Measurements from ENCODE around the gene ARHGAP40. TPM values are rescaled to one million over a fixed set of nuclear protein-coding genes. Genes with fewer than 3 reads are reported as not detected.

ARHGAP40 gene
- total and polyA plus RNA-seq, 9 of the 15 experiments (the other 6 are each of a cell fraction or from before 2014, with no cell fraction given) = not detected

DNA sequence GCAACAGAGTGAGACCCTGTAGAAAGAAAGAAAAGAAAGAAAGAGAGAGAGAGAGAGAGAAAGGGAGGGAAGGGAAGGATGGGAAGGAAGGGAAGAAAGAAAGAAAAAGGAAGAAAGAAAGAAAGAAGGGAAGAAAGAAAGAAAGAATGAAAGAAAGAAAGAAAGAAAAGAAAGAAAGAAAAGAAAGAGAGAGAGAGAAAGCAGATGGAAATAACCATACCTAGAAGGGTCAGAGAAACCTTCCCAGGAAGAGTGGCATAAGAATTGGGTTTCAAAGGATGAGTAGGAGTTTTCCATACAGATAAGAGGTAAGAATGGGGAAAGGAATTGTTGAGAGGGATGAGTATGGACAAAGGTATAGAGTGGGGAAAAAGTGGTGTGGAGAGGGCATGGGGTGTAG lies 68.1 kb downstream of the ARHGAP40 start:
- CTCF ChIA-PET (ENCODE audit: low intra/inter-chr PET ratio) = no interaction called here
- no peak overlapping the region for H3K4me2 ChIP-seq (ENCODE audit: insufficient read depth, low read length)
- no peak for TF ChIP-seq RB1 (IDR thresholded peaks at IDR 0.05; ENCODE audit: low read depth)
- TF ChIP-seq, protein P1, sequence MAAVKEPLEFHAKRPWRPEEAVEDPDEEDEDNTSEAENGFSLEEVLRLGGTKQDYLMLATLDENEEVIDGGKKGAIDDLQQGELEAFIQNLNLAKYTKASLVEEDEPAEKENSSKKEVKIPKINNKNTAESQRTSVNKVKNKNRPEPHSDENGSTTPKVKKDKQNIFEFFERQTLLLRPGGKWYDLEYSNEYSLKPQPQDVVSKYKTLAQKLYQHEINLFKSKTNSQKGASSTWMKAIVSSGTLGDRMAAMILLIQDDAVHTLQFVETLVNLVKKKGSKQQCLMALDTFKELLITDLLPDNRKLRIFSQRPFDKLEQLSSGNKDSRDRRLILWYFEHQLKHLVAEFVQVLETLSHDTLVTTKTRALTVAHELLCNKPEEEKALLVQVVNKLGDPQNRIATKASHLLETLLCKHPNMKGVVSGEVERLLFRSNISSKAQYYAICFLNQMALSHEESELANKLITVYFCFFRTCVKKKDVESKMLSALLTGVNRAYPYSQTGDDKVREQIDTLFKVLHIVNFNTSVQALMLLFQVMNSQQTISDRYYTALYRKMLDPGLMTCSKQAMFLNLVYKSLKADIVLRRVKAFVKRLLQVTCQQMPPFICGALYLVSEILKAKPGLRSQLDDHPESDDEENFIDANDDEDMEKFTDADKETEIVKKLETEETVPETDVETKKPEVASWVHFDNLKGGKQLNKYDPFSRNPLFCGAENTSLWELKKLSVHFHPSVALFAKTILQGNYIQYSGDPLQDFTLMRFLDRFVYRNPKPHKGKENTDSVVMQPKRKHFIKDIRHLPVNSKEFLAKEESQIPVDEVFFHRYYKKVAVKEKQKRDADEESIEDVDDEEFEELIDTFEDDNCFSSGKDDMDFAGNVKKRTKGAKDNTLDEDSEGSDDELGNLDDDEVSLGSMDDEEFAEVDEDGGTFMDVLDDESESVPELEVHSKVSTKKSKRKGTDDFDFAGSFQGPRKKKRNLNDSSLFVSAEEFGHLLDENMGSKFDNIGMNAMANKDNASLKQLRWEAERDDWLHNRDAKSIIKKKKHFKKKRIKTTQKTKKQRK (IDR thresholded peaks at IDR 0.05; ENCODE audit: borderline replicate concordance, low read depth, low read length) = no peak
- TF ChIP-seq TAF1 (IDR thresholded peaks at IDR 0.05; ENCODE audit: control insufficient read depth, extremely low read depth, insufficient read depth, low read length, severe bottlenecking) = no peak
- no peak for TF ChIP-seq PCBP1 (IDR thresholded peaks at IDR 0.05; ENCODE audit: low read depth, low read length, poor library complexity, severe bottlenecking)
- no peak for TF ChIP-seq NFATC3 (IDR thresholded peaks at IDR 0.05)
- TF ChIP-seq MTA2 (IDR thresholded peaks at IDR 0.05; ENCODE audit: low read depth) = no peak
- TF ChIP-seq, protein P2, sequence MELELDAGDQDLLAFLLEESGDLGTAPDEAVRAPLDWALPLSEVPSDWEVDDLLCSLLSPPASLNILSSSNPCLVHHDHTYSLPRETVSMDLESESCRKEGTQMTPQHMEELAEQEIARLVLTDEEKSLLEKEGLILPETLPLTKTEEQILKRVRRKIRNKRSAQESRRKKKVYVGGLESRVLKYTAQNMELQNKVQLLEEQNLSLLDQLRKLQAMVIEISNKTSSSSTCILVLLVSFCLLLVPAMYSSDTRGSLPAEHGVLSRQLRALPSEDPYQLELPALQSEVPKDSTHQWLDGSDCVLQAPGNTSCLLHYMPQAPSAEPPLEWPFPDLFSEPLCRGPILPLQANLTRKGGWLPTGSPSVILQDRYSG (tag; conservative IDR thresholded peaks at IDR 0.05; ENCODE audit: low read depth) = no peak
- TF ChIP-seq ATF7 (IDR thresholded peaks at IDR 0.05) = no peak
- no peak for TF ChIP-seq LARP7 (IDR thresholded peaks at IDR 0.05)
- 0 out of 4 replicates have a peak, but pooled peaks of 1 of the 2 experiments have one; percentile 31 for TF ChIP-seq HDAC1 (IDR thresholded peaks at IDR 0.05)
- TF ChIP-seq NR2C2 (CRISPR knock-in tag; IDR thresholded peaks at IDR 0.05) = no peak
- no peak for TF ChIP-seq NR2C2 (tag; IDR thresholded peaks at IDR 0.05)
- no peak for TF ChIP-seq HNRNPLL (IDR thresholded peaks at IDR 0.05; ENCODE audit: low read depth, low read length, poor library complexity, severe bottlenecking)
- TF ChIP-seq, protein P3, sequence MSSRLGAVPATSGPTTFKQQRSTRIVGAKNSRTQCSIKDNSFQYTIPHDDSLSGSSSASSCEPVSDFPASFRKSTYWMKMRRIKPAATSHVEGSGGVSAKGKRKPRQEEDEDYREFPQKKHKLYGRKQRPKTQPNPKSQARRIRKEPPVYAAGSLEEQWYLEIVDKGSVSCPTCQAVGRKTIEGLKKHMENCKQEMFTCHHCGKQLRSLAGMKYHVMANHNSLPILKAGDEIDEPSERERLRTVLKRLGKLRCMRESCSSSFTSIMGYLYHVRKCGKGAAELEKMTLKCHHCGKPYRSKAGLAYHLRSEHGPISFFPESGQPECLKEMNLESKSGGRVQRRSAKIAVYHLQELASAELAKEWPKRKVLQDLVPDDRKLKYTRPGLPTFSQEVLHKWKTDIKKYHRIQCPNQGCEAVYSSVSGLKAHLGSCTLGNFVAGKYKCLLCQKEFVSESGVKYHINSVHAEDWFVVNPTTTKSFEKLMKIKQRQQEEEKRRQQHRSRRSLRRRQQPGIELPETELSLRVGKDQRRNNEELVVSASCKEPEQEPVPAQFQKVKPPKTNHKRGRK (tag; IDR thresholded peaks at IDR 0.05) = peak; percentile 94
- no peak for TF ChIP-seq HSF4 (CRISPR knock-in tag; IDR thresholded peaks at IDR 0.05; ENCODE audit: borderline replicate concordance)
- TF ChIP-seq, protein P4, sequence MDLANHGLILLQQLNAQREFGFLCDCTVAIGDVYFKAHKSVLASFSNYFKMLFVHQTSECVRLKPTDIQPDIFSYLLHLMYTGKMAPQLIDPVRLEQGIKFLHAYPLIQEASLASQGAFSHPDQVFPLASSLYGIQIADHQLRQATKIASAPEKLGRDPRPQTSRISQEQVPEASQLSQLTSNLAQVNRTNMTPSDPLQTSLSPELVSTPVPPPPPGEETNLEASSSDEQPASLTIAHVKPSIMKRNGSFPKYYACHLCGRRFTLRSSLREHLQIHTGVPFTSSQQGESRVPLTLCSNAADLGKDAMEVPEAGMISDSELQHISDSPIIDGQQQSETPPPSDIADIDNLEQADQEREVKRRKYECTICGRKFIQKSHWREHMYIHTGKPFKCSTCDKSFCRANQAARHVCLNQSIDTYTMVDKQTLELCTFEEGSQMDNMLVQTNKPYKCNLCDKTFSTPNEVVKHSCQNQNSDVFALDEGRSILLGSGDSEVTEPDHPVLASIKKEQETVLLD (IDR thresholded peaks at IDR 0.05) = 0 out of 2 replicates have a peak, but pooled peaks have one; percentile 57
- TF ChIP-seq ZSCAN29 (IDR thresholded peaks at IDR 0.05) = no peak

More for the DNA sequence above, 68.1 kb downstream of the ARHGAP40 start:
- Histone ChIP-seq H3K4me1 (replicated peaks in 1 of 2; ENCODE audit: control insufficient read depth in 2 of 2, insufficient read depth in 2 of 2, low read length in 2 of 2) (peaks cover 28 to 35% of the 10 kb centered on the region in 2 experiments), H3K27ac (ENCODE audit: extremely low read depth, low read depth, low read length) (no peak overlapping the region), H3K27me3 (ENCODE audit: control insufficient read depth in 2 of 2, insufficient read depth in 2 of 2, low read length in 2 of 2) (no peaks in the 10 kb centered on the region), H3K9me3 (replicated peaks; ENCODE audit: control insufficient read depth, insufficient read depth, low read depth, low read length) (no peaks in the 10 kb centered on the region), H3K9ac (ENCODE audit: insufficient read depth in 1 of 2, low read depth in 2 of 2, low read length in 2 of 2) (no peak overlapping the region), H3K4me3 (no peak overlapping the region), H4K20me1 (replicated peaks; ENCODE audit: control insufficient read depth, insufficient read depth, low read length) (no peaks in the 10 kb centered on the region), H2AFZ (ENCODE audit: low read depth, low read length) (no peak overlapping the region), H3K79me2 (ENCODE audit: control insufficient read depth, insufficient read depth, low read length) (no peaks in the 10 kb centered on the region), H3K9me1 (ENCODE audit: control insufficient read depth, insufficient read depth, low read length) (no peaks in the 10 kb centered on the region), H3K36me3 (ENCODE audit: control insufficient read depth, insufficient read depth, low read length) (no peaks in the 10 kb centered on the region)
- in situ Hi-C loops (cut with MboI) = no loop called here
- no peak for DNase-seq (ENCODE audit: extremely low read depth in 1 of 4, low spot score in 3 of 4)
- POLR2A ChIA-PET = no interaction called here
- no TSS peak for BruUV-seq (replicated peaks)
- no peak for FAIRE-seq
- no peak for ATAC-seq
- intact Hi-C loops (cut with micrococcal nuclease) = no loop called here

Data from K562 (cell line).